H9 (cell line): ENCODE data around the gene GLDC. TPM values are rescaled to one million over a fixed set of nuclear protein-coding genes. Genes with fewer than 3 reads are reported as not detected.

ENCODE experiments used
- DNase-seq: peaks from one replicate; pipeline ENCODE4 v3.0.0-alpha.2; 2017
- H2AFZ ChIP-seq: one replicate; pipeline ENCODE4 v1.6.1; 2013; ENCODE audit warnings: mild to moderate bottlenecking, low read length, control low read depth, moderate library complexity
- H2AK5ac ChIP-seq: 2 replicates; pipeline ENCODE4 v1.6.1; 2013; ENCODE audit warnings: low read length, control low read depth, mixed read lengths; ENCODE audit not compliant: insufficient read length
- H2BK120ac ChIP-seq: one replicate; pipeline ENCODE4 v1.6.1; 2013; ENCODE audit warnings: low read depth, mild to moderate bottlenecking, low read length, control low read depth, inconsistent platforms; ENCODE audit not compliant: poor library complexity, severe bottlenecking
- H2BK12ac ChIP-seq: 2 replicates; pipeline ENCODE4 v1.6.1; 2013; ENCODE audit warnings: low read length, control low read depth, mixed read lengths, low read depth; ENCODE audit not compliant: insufficient read length
- H2BK15ac ChIP-seq: 2 replicates; pipeline ENCODE4 v1.6.1; 2013; ENCODE audit warnings: low read depth, low read length, control low read depth
- H2BK20ac ChIP-seq: one replicate; pipeline ENCODE4 v1.6.1; 2013; ENCODE audit warnings: low read depth, mild to moderate bottlenecking, low read length, control low read depth, inconsistent platforms; ENCODE audit not compliant: poor library complexity, severe bottlenecking
- H2BK5ac ChIP-seq: 2 replicates; pipeline ENCODE4 v1.6.1; 2013; ENCODE audit warnings: low read length, control low read depth, mixed read lengths; ENCODE audit not compliant: insufficient read length
- H3K14ac ChIP-seq: 2 replicates; pipeline ENCODE4 v1.6.1; 2013; ENCODE audit warnings: low read length, control low read depth; ENCODE audit not compliant: insufficient read depth
- H3K18ac ChIP-seq: 2 replicates; pipeline ENCODE4 v1.6.1; 2013; ENCODE audit warnings: low read depth, mild to moderate bottlenecking, mixed read lengths, low read length, control low read depth; ENCODE audit not compliant: insufficient read length
- H3K23ac ChIP-seq: 2 replicates; pipeline ENCODE4 v1.6.1; 2013; ENCODE audit warnings: low read length, control low read depth, mixed read lengths, low read depth; ENCODE audit not compliant: insufficient read length
- H3K23me2 ChIP-seq: 2 replicates; pipeline ENCODE4 v1.6.1; 2013; ENCODE audit warnings: low read depth, mild to moderate bottlenecking, mixed read lengths, low read length, control low read depth; ENCODE audit not compliant: insufficient read length, poor library complexity, severe bottlenecking
- H3K27ac ChIP-seq: 2 replicates; pipeline ENCODE4 v1.5.1; 2013; ENCODE audit warnings: low read length, control low read depth, mixed read lengths, low read depth; ENCODE audit not compliant: insufficient read length
- H3K27me3 ChIP-seq: 2 replicates; pipeline ENCODE4 v1.6.1; 2013; ENCODE audit warnings: low read length, control low read depth, inconsistent platforms; ENCODE audit not compliant: insufficient read depth
- H3K4ac ChIP-seq: 2 replicates; pipeline ENCODE4 v1.6.1; 2013; ENCODE audit warnings: low read depth, mild to moderate bottlenecking, control low read depth, inconsistent platforms, low read length, moderate library complexity
- H3K4me1 ChIP-seq: 2 replicates; pipeline ENCODE4 v1.6.1; 2013; ENCODE audit warnings: low read length, control low read depth, inconsistent platforms; ENCODE audit not compliant: insufficient read depth
- H3K4me2 ChIP-seq: 2 replicates; pipeline ENCODE4 v1.6.1; 2013; ENCODE audit warnings: low read length, control low read depth, mixed read lengths; ENCODE audit not compliant: insufficient read length, insufficient read depth
- H3K56ac ChIP-seq: 2 replicates; pipeline ENCODE4 v1.6.1; 2013; ENCODE audit warnings: low read depth, mild to moderate bottlenecking, mixed read lengths, low read length, control low read depth; ENCODE audit not compliant: insufficient read length
- H3K79me1 ChIP-seq: 2 replicates; pipeline ENCODE4 v1.6.1; 2013; ENCODE audit warnings: low read depth, mild to moderate bottlenecking, moderate library complexity, low read length, control low read depth, inconsistent platforms; ENCODE audit not compliant: insufficient read depth, poor library complexity, severe bottlenecking
- H3K79me2 ChIP-seq: 2 replicates; pipeline ENCODE4 v1.6.1; 2013; ENCODE audit warnings: low read length, control low read depth, inconsistent platforms; ENCODE audit not compliant: insufficient read depth
- H3K9ac ChIP-seq: 2 replicates; pipeline ENCODE4 v1.6.1; 2013; ENCODE audit warnings: low read length, control low read depth, mixed read lengths; ENCODE audit not compliant: insufficient read length; ENCODE audit errors: extremely low read depth
- H3K9me3 ChIP-seq: one replicate; pipeline ENCODE4 v1.6.1; 2013; ENCODE audit warnings: low read depth, low read length, inconsistent platforms; ENCODE audit not compliant: control insufficient read depth
- H3T11ph ChIP-seq: one replicate; pipeline ENCODE4 v1.6.1; 2013; ENCODE audit warnings: mild to moderate bottlenecking, low read length, control low read depth, inconsistent platforms
- H4K20me1 ChIP-seq: one replicate; pipeline ENCODE4 v1.6.1; 2013; ENCODE audit not compliant: control insufficient read depth, insufficient read length, insufficient read depth
- H4K5ac ChIP-seq: 2 replicates; pipeline ENCODE4 v1.6.1; 2013; ENCODE audit warnings: low read depth, mild to moderate bottlenecking, mixed read lengths, low read length, control low read depth; ENCODE audit not compliant: insufficient read length
- H4K8ac ChIP-seq: replicated peaks from 2 replicates; pipeline ENCODE4 v1.6.1; 2013; ENCODE audit warnings: low read length, control low read depth, mixed read lengths, low read depth; ENCODE audit not compliant: insufficient read length
- H4K91ac ChIP-seq: 2 replicates; pipeline ENCODE4 v1.6.1; 2013; ENCODE audit warnings: low read depth, mild to moderate bottlenecking, moderate library complexity, mixed read lengths, low read length, control low read depth; ENCODE audit not compliant: insufficient read length
- H3K27ac Mint-ChIP-seq, 3 experiments: 2 replicates in 2 of 3; 3 replicates in 1 of 3; pipeline ENCODE4 v1.8.0; 2020 to 2021; ENCODE audit warnings: mixed read lengths in 3 of 3, mild to moderate bottlenecking in 1 of 3, moderate library complexity in 1 of 3
- H3K27me3 Mint-ChIP-seq: 2 replicates; pipeline ENCODE4 v1.8.0; 2021; ENCODE audit warnings: low read depth, mild to moderate bottlenecking, moderate library complexity, mixed read lengths
- H3K36me3 Mint-ChIP-seq, 3 experiments: 2 replicates in 2 of 3; 3 replicates in 1 of 3; pipeline ENCODE4 v1.8.0; 2020 to 2021; ENCODE audit warnings: low read depth in 3 of 3, mixed read lengths in 3 of 3; ENCODE audit not compliant: insufficient read depth in 1 of 3
- H3K4me1 Mint-ChIP-seq, 2 experiments: 2 replicates each; pipeline ENCODE4 v1.8.0; 2020; ENCODE audit warnings: mixed read lengths in 2 of 2
- H3K4me3 Mint-ChIP-seq, 2 experiments: 2 replicates in 1 of 2; 3 replicates in 1 of 2; pipeline ENCODE4 v1.8.0; 2020 to 2021; ENCODE audit warnings: mild to moderate bottlenecking in 2 of 2, mixed read lengths in 2 of 2, moderate library complexity in 1 of 2
- H3K9me3 Mint-ChIP-seq, 2 experiments: 2 replicates in 1 of 2; 3 replicates in 1 of 2; pipeline ENCODE4 v1.8.0; 2020; ENCODE audit warnings: mild to moderate bottlenecking in 2 of 2, mixed read lengths in 2 of 2, moderate library complexity in 1 of 2
- CTCF ChIP-seq: fragments of 200-600 bp; sonication (generic); conservative IDR thresholded peaks from 3 replicates; pipeline ENCODE4 v1.8.0; 2021; ENCODE audit warnings: antibody characterized with exemption, mild to moderate bottlenecking
- WGBS: extraction: QIAGEN DNeasy Blood & Tissue Kit; methylation state at CpG from one replicate; pipeline ENCODE4 v1.1.7; 2013; ENCODE audit warnings: missing lambda C conversion rate, low lambda C conversion rate, mixed read lengths; ENCODE audit not compliant: insufficient read length; ENCODE audit errors: extremely low coverage; 5-methylcytosine and 5-hydroxymethylcytosine counted together
- total RNA-seq: library from RNA; stranded (reverse); gene quantifications from 2 replicates; pipeline ENCODE4 v1.2.1, GENCODE V29; 2021

The GLDC gene
- total RNA-seq, 1 experiment from 2014 or later = 74.4 TPM

- Histone ChIP-seq H3K9ac (peak overlapping the region; percentile 98), H4K91ac (no peak overlapping the region), H3K79me2 (no peaks in the 10 kb centered on the region), H3K23me2 (peaks cover 7% of the 10 kb centered on the region), H4K5ac (no peak overlapping the region), H2AFZ (no peak overlapping the region), H3K4me2 (peak overlapping the region; percentile 81), H2BK120ac (no peak overlapping the region), H3K56ac (no peak overlapping the region), H4K8ac (no peak overlapping the region), H3K23ac (no peak overlapping the region), H4K20me1 (no peaks in the 10 kb centered on the region), H3K18ac (no peak overlapping the region), H3K79me1 (no peaks in the 10 kb centered on the region), H2BK5ac (no peak overlapping the region), H3K27me3 (no peaks in the 10 kb centered on the region), H2AK5ac (no peak overlapping the region), H3K27ac (peak overlapping the region; percentile 89), H3K14ac (no peak overlapping the region), H2BK12ac (no peak overlapping the region), H3K4ac (no peak overlapping the region), H3K4me1 (no peaks in the 10 kb centered on the region), H3T11ph (no peak overlapping the region), H2BK20ac (no peak overlapping the region), H3K9me3 (no peaks in the 10 kb centered on the region), H2BK15ac (no peak overlapping the region)
- Mint-ChIP-seq H3K36me3 (peaks cover 2 to 8% (median 7%) of the 10 kb centered on the region in 3 experiments), H3K27ac (peak overlapping the region; percentile 93 to 100 (median 100)), H3K4me3 (peak overlapping the region; percentile 91), H3K27me3 (no peaks in the 10 kb centered on the region), H3K9me3 (0 out of 5 replicates have a peak, but pooled peaks cover 0 to 2% of the 10 kb centered on the region in 2 experiments), H3K4me1 (peaks cover 6 to 21% of the 10 kb centered on the region in 2 experiments)
- WGBS = no CpG with 5 or more reads among the region's 15 CpGs
- TF ChIP-seq CTCF = no peak
- DNase-seq = no peak
Observed at GRCh38 chr9:6681957-6682501, 36.5 kb upstream of the GLDC start.
